G401 (cell line): Measurements from ENCODE around the gene RALGAPA2. TPM values are rescaled to one million over a fixed set of nuclear protein-coding genes. Genes with fewer than 3 reads are reported as not detected.

Experiments used
- DNase-seq: peaks from one replicate; pipeline ENCODE4 v3.0.0-alpha.2; 2015; ENCODE audit warnings: low spot score
- in situ Hi-C: cut with HindIII; loops from 2 replicates; pipeline ENCODE4 v1.10.0; 2016; ENCODE audit warnings: low sequenced_read_pairs, mixed read lengths
- total RNA-seq: library from RNA; depleted of rRNA; stranded (reverse); fragments of >200 nt; shearing (Covaris generic); gene quantifications from 2 replicates; pipeline ENCODE4 v1.2.3, GENCODE V29; 2014

The RALGAPA2 gene
- total RNA-seq, 1 experiment from 2014 or later, result 8.6 TPM

GRCh38 chr20:20731000-20731944, 18.8 kb upstream of the RALGAPA2 start:
- in situ Hi-C loops, result no loop called here
- DNase-seq, result no peak

- DNase-seq, result no peak
- in situ Hi-C loops, result no loop called here
Measured at GRCh38 chr20:20729563-20729962, 17.1 kb upstream of the RALGAPA2 start.

GRCh38 chr20:20721489-20721888, 9.0 kb upstream of the RALGAPA2 start:
- in situ Hi-C loops, result no loop called here

GRCh38 chr20:20720158-20720557, 7.7 kb upstream of the RALGAPA2 start:
- in situ Hi-C loops, result no loop called here
- no peak for DNase-seq

More at GRCh38 chr20:20721489-20721888, 9.0 kb upstream of the RALGAPA2 start:
- no peak for DNase-seq

- in situ Hi-C loops, result no loop called here
- no peak for DNase-seq
Measured at GRCh38 chr20:20719411-20719810, 7.0 kb upstream of the RALGAPA2 start.

- in situ Hi-C loops, result no loop called here
- DNase-seq, result no peak
Measured at GRCh38 chr20:20713244-20713765, 861 bp upstream of the RALGAPA2 start.

GRCh38 chr20:20712004-20712473, 405 bp downstream of the RALGAPA2 start:
- DNase-seq, result peak; percentile 24
- in situ Hi-C loops, result no loop called here

GRCh38 chr20:20711413-20711812, 1.0 kb downstream of the RALGAPA2 start:
- in situ Hi-C loops, result no loop called here
- peak; percentile 22 for DNase-seq

GRCh38 chr20:20710443-20711315, 1.8 kb downstream of the RALGAPA2 start:
- in situ Hi-C loops, result no loop called here
- no peak for DNase-seq

GRCh38 chr20:20709887-20710286, 2.6 kb downstream of the RALGAPA2 start:
- DNase-seq, result no peak
- in situ Hi-C loops, result no loop called here

GRCh38 chr20:20706285-20706684, 6.2 kb downstream of the RALGAPA2 start:
- in situ Hi-C loops, result no loop called here
- no peak for DNase-seq

GRCh38 chr20:20702330-20703245, 9.9 kb downstream of the RALGAPA2 start:
- DNase-seq, result no peak
- in situ Hi-C loops, result no loop called here

GRCh38 chr20:20699917-20700316, 12.5 kb downstream of the RALGAPA2 start:
- DNase-seq, result no peak
- in situ Hi-C loops, result no loop called here

- DNase-seq, result no peak
- in situ Hi-C loops, result no loop called here
Measured at GRCh38 chr20:20699144-20699543, 13.3 kb downstream of the RALGAPA2 start.

- in situ Hi-C loops, result no loop called here
- DNase-seq, result no peak
Measured at GRCh38 chr20:20697325-20697845, 15.1 kb downstream of the RALGAPA2 start.

GRCh38 chr20:20695250-20695816, 17.1 kb downstream of the RALGAPA2 start:
- in situ Hi-C loops, result no loop called here

GRCh38 chr20:20694591-20694990, 17.9 kb downstream of the RALGAPA2 start:
- in situ Hi-C loops, result no loop called here
- no peak for DNase-seq

More at GRCh38 chr20:20695250-20695816, 17.1 kb downstream of the RALGAPA2 start:
- no peak for DNase-seq

GRCh38 chr20:20692587-20692986, 19.9 kb downstream of the RALGAPA2 start:
- in situ Hi-C loops, result no loop called here
- DNase-seq, result no peak
